Neuronal stem cell (in vitro differentiated cells): ENCODE data around the gene SYNDIG1.

ENCODE experiments used
- DNase-seq: peaks from one replicate; pipeline ENCODE4 v3.0.0-alpha.2; 2013; ENCODE audit warnings: low spot score
- H2AFZ ChIP-seq: one replicate; pipeline ENCODE4 v1.6.1; 2013; ENCODE audit warnings: mild to moderate bottlenecking, low read length, inconsistent platforms
- H2AK5ac ChIP-seq: 2 replicates; pipeline ENCODE4 v1.6.1; 2013; ENCODE audit warnings: low read depth, mild to moderate bottlenecking, inconsistent platforms, low read length, moderate library complexity, mixed read lengths
- H2BK120ac ChIP-seq: 2 replicates; pipeline ENCODE4 v1.6.1; 2013; ENCODE audit warnings: low read depth, mild to moderate bottlenecking, inconsistent platforms, low read length, moderate library complexity, mixed read lengths
- H2BK12ac ChIP-seq: one replicate; pipeline ENCODE4 v1.6.1; 2013; ENCODE audit warnings: low read length, inconsistent platforms
- H2BK15ac ChIP-seq: 2 replicates; pipeline ENCODE4 v1.6.1; 2013; ENCODE audit warnings: mild to moderate bottlenecking, low read length, inconsistent platforms, mixed read lengths
- H2BK5ac ChIP-seq: one replicate; pipeline ENCODE4 v1.6.1; 2013; ENCODE audit warnings: inconsistent platforms, mild to moderate bottlenecking, low read length, moderate library complexity
- H3K14ac ChIP-seq: one replicate; pipeline ENCODE4 v1.6.1; 2013; ENCODE audit warnings: low read length, inconsistent platforms
- H3K18ac ChIP-seq: 2 replicates; pipeline ENCODE4 v1.6.1; 2013; ENCODE audit warnings: low read length, inconsistent platforms
- H3K23ac ChIP-seq: 2 replicates; pipeline ENCODE4 v1.6.1; 2013; ENCODE audit warnings: low read depth, mild to moderate bottlenecking, mixed read lengths, low read length, inconsistent platforms; ENCODE audit not compliant: poor library complexity
- H3K27ac ChIP-seq: replicated peaks from 3 replicates; pipeline ENCODE4 v1.5.1; 2013; ENCODE audit warnings: low read length, inconsistent platforms
- H3K27me3 ChIP-seq, 3 experiments: 2 replicates each; pipeline ENCODE4 v1.6.1; 2013; ENCODE audit warnings: low read length in 3 of 3, mild to moderate bottlenecking in 2 of 3, inconsistent platforms in 1 of 3, low read depth in 1 of 3, mixed read lengths in 1 of 3, moderate library complexity in 1 of 3; ENCODE audit not compliant: control insufficient read depth in 3 of 3, insufficient read depth in 3 of 3
- H3K36me3 ChIP-seq, 2 donors: replicated peaks in 1 of 2; 2 replicates each; pipeline ENCODE4 v1.6.1; 2013; ENCODE audit warnings: low read length in 2 of 2; ENCODE audit not compliant: control insufficient read depth in 2 of 2, insufficient read depth in 2 of 2
- H3K4ac ChIP-seq: 2 replicates; pipeline ENCODE4 v1.6.1; 2013; ENCODE audit warnings: inconsistent platforms, mild to moderate bottlenecking, low read length, moderate library complexity
- H3K4me1 ChIP-seq, 2 donors: 1 replicate in 1 of 2; 2 replicates in 1 of 2; pipeline ENCODE4 v1.6.1; 2013; ENCODE audit warnings: low read length in 2 of 2, low read depth in 1 of 2; ENCODE audit not compliant: control insufficient read depth in 2 of 2, insufficient read depth in 1 of 2
- H3K4me2 ChIP-seq: one replicate; pipeline ENCODE4 v1.6.1; 2013; ENCODE audit warnings: mild to moderate bottlenecking, low read length, inconsistent platforms; ENCODE audit not compliant: insufficient read depth, poor library complexity, severe bottlenecking
- H3K4me3 ChIP-seq, 2 donors: 2 replicates each; pipeline ENCODE4 v1.5.1; 2013; ENCODE audit warnings: low read length in 2 of 2, mild to moderate bottlenecking in 2 of 2, inconsistent platforms in 1 of 2, moderate library complexity in 1 of 2
- H3K79me1 ChIP-seq: one replicate; pipeline ENCODE4 v1.6.1; 2013; ENCODE audit warnings: low read depth, mild to moderate bottlenecking, inconsistent platforms, low read length, moderate library complexity
- H3K9ac ChIP-seq: one replicate; pipeline ENCODE4 v1.6.1; 2013; ENCODE audit warnings: mild to moderate bottlenecking, low read depth, low read length, inconsistent platforms; ENCODE audit not compliant: poor library complexity
- H3K9me3 ChIP-seq, 2 donors: replicated peaks in 1 of 2; 2 replicates each; pipeline versions ENCODE3 to v1.6.1; 2013; ENCODE audit warnings: low read length in 2 of 2, mild to moderate bottlenecking in 2 of 2, inconsistent platforms in 1 of 2, low read depth in 1 of 2, mixed read lengths in 1 of 2, moderate library complexity in 1 of 2; ENCODE audit not compliant: control insufficient read depth in 2 of 2, insufficient read depth in 1 of 2
- H4K8ac ChIP-seq: one replicate; pipeline ENCODE4 v1.6.1; 2013; ENCODE audit warnings: low read depth, mild to moderate bottlenecking, inconsistent platforms, low read length, moderate library complexity
- H4K91ac ChIP-seq: one replicate; pipeline ENCODE4 v1.6.1; 2013; ENCODE audit warnings: low read length, low read depth, mild to moderate bottlenecking, inconsistent platforms; ENCODE audit not compliant: poor library complexity
- WGBS, 2 donors: extraction: QIAGEN DNeasy Blood & Tissue Kit; methylation state at CpG; one replicate each; pipeline ENCODE4 v1.1.7; 2013; ENCODE audit warnings: missing lambda C conversion rate in 2 of 2, mixed read lengths in 1 of 2; ENCODE audit not compliant: insufficient read length in 2 of 2, insufficient replicate concordance in 1 of 2; ENCODE audit errors: extremely low coverage in 2 of 2; 5-methylcytosine and 5-hydroxymethylcytosine counted together

SYNDIG1 gene

GRCh38 chr20:24448170-24448569 is 21.3 kb upstream of the SYNDIG1 start:
- no peak overlapping the region for H2BK12ac ChIP-seq
- no peaks in the 10 kb centered on the region for H3K9me3 ChIP-seq
- no peak overlapping the region for H2BK5ac ChIP-seq
- no peak overlapping the region for H3K9ac ChIP-seq
- H4K8ac ChIP-seq, result no peak overlapping the region
- no peak overlapping the region for H3K4ac ChIP-seq
- DNase-seq, result no peak
- WGBS, 2 donors, result no CpG with 5 or more reads among the region's 7 CpGs
- no peak overlapping the region for H2BK120ac ChIP-seq
- H2AK5ac ChIP-seq, result no peak overlapping the region
- H3K27me3 ChIP-seq, result no peaks in the 10 kb centered on the region
- H3K23ac ChIP-seq, result no peak overlapping the region
- no peak overlapping the region for H4K91ac ChIP-seq
- H3K4me3 ChIP-seq, result no peak overlapping the region
- no peak overlapping the region for H3K27ac ChIP-seq
- H3K4me2 ChIP-seq, result no peak overlapping the region
- peaks cover 0 to 17% of the 10 kb centered on the region in 2 donors for H3K4me1 ChIP-seq
- H3K18ac ChIP-seq, result no peak overlapping the region
- no peak overlapping the region for H2BK15ac ChIP-seq
- no peaks in the 10 kb centered on the region for H3K36me3 ChIP-seq
- no peak overlapping the region for H2AFZ ChIP-seq
- H3K79me1 ChIP-seq, result no peaks in the 10 kb centered on the region
- H3K14ac ChIP-seq, result no peak overlapping the region

GRCh38 chr20:24449026-24449720 is 20.3 kb upstream of the SYNDIG1 start:
- Histone ChIP-seq H3K4me1 (peaks cover 0 to 14% of the 10 kb centered on the region in 2 donors), H2AFZ (no peak overlapping the region), H3K4ac (no peak overlapping the region), H3K27me3 (no peaks in the 10 kb centered on the region), H3K23ac (no peak overlapping the region), H3K27ac (no peak overlapping the region), H3K4me2 (no peak overlapping the region), H2BK15ac (no peak overlapping the region), H3K9ac (no peak overlapping the region), H4K91ac (no peak overlapping the region), H2BK12ac (no peak overlapping the region), H3K4me3 (no peak overlapping the region), H2AK5ac (no peak overlapping the region), H4K8ac (no peak overlapping the region), H3K36me3 (no peaks in the 10 kb centered on the region), H2BK5ac (no peak overlapping the region), H3K18ac (no peak overlapping the region), H3K14ac (no peak overlapping the region), H2BK120ac (no peak overlapping the region), H3K9me3 (no peaks in the 10 kb centered on the region), H3K79me1 (no peaks in the 10 kb centered on the region)
- no CpG with 5 or more reads among the region's 9 CpGs for WGBS, 2 donors
- no peak for DNase-seq

GRCh38 chr20:24450177-24450576 is 19.3 kb upstream of the SYNDIG1 start:
- Histone ChIP-seq H2BK120ac (no peak overlapping the region), H3K23ac (no peak overlapping the region), H2AFZ (no peak overlapping the region), H2BK15ac (no peak overlapping the region), H3K4ac (no peak overlapping the region), H2BK12ac (no peak overlapping the region), H2AK5ac (no peak overlapping the region), H3K9me3 (no peaks in the 10 kb centered on the region), H3K36me3 (no peaks in the 10 kb centered on the region), H3K27ac (no peak overlapping the region), H3K4me2 (no peak overlapping the region), H3K4me3 (no peak overlapping the region), H4K8ac (no peak overlapping the region), H3K27me3 (no peaks in the 10 kb centered on the region), H3K9ac (no peak overlapping the region), H3K14ac (no peak overlapping the region), H3K18ac (no peak overlapping the region), H3K79me1 (no peaks in the 10 kb centered on the region), H3K4me1 (peaks cover 0 to 12% of the 10 kb centered on the region in 2 donors), H2BK5ac (no peak overlapping the region), H4K91ac (no peak overlapping the region)
- no peak for DNase-seq
- WGBS, 2 donors, result no CpG with 5 or more reads among the region's 2 CpGs

GRCh38 chr20:24450624-24451376 is 18.6 kb upstream of the SYNDIG1 start:
- Histone ChIP-seq H2BK12ac (no peak overlapping the region), H3K4me2 (no peak overlapping the region), H3K27me3 (no peaks in the 10 kb centered on the region), H3K23ac (no peak overlapping the region), H3K18ac (peak overlapping the region; percentile 81), H3K4me3 (no peak overlapping the region), H3K9me3 (no peaks in the 10 kb centered on the region), H2BK15ac (no peak overlapping the region), H2AFZ (no peak overlapping the region), H3K14ac (no peak overlapping the region), H3K4ac (no peak overlapping the region), H3K36me3 (no peaks in the 10 kb centered on the region), H3K79me1 (no peaks in the 10 kb centered on the region), H3K27ac (no peak overlapping the region), H2BK120ac (no peak overlapping the region), H3K4me1 (peaks cover 0 to 6% of the 10 kb centered on the region in 2 donors), H4K91ac (no peak overlapping the region), H2AK5ac (no peak overlapping the region), H4K8ac (no peak overlapping the region), H3K9ac (no peak overlapping the region), H2BK5ac (no peak overlapping the region)
- no CpG with 5 or more reads among the region's 11 CpGs for WGBS, 2 donors
- no peak for DNase-seq
